MM.1S (cell line): Measurements from ENCODE around the gene HPS4.

ENCODE experiments used
- CTCF ChIP-seq: fragments of 300-600 bp; sonication (generic); IDR thresholded peaks from 2 replicates; pipeline ENCODE4 v1.5.1; 2016; ENCODE audit warnings: antibody characterized with exemption, low read length, mixed read lengths
- EZH2 ChIP-seq: fragments of 300-600 bp; sonication (generic); optimal IDR thresholded peaks from 2 replicates; pipeline ENCODE3; 2017; ENCODE audit warnings: low read depth, mild to moderate bottlenecking, antibody characterized with exemption, low read length, mixed read lengths

- TF ChIP-seq CTCF (no peak), EZH2 (no peak)
Observed at GRCh38 chr22:26404851-26405421, 78.6 kb downstream of the HPS4 start.
